ENCODE data around the gene WNT4. TPM values are rescaled to one million over a fixed set of nuclear protein-coding genes. Genes with fewer than 3 reads are reported as not detected.
A peak's percentile ranks its signal among the peaks of the same experiment; 100 is the strongest.

Gene WNT4
- total RNA-seq, 1 donor = under 0.01 TPM

DNA sequence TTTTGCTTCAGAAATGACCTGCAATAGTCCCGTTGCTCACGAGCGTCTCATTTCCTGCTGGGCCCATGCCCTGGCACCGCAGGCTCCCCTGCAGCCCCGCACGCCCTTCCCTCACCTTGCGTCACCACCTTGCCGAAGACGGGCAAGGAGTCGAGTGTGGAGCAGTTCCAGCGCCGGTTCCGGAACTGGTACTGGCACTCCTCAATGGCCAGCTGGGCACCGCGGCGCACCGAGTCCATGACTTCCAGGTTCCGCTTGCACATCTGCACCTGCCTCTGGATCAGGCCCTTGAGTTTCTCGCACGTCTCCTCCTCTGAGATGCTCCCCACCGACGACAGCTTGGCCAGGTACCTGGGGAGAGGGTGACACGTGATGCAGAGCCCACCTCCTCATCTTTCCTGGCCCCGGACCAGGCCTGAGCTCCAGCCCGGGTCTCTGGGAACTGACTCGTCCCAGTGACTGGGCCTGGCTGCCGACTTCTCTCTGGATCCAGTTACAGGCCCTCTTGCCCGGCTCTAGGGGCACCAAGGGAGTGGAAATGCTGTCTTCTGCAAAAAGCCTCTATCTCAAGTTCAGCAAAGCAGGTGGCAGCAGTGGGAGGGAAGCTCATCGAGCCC, 13.3 kb downstream of the WNT4 start:
- H3K79me2 ChIP-seq (ENCODE audit: insufficient read depth, low read length) = no peaks in the 10 kb centered on the region
- peak; percentile 63 for DNase-seq (ENCODE audit: insufficient read length, low spot score, missing footprints)
- no peaks in the 10 kb centered on the region for H3K36me3 ChIP-seq (ENCODE audit: insufficient read depth, low read length)
- no peak overlapping the region for H2AFZ ChIP-seq (ENCODE audit: low read length)
- no peak overlapping the region for H3K4me3 ChIP-seq (ENCODE audit: insufficient read depth, low read length)
- no peak overlapping the region for H3K4me2 ChIP-seq (ENCODE audit: insufficient read depth, low read length)
- H4K20me1 ChIP-seq (ENCODE audit: insufficient read depth, low read length) = peaks cover 35% of the 10 kb centered on the region
- TF ChIP-seq, protein P1, sequence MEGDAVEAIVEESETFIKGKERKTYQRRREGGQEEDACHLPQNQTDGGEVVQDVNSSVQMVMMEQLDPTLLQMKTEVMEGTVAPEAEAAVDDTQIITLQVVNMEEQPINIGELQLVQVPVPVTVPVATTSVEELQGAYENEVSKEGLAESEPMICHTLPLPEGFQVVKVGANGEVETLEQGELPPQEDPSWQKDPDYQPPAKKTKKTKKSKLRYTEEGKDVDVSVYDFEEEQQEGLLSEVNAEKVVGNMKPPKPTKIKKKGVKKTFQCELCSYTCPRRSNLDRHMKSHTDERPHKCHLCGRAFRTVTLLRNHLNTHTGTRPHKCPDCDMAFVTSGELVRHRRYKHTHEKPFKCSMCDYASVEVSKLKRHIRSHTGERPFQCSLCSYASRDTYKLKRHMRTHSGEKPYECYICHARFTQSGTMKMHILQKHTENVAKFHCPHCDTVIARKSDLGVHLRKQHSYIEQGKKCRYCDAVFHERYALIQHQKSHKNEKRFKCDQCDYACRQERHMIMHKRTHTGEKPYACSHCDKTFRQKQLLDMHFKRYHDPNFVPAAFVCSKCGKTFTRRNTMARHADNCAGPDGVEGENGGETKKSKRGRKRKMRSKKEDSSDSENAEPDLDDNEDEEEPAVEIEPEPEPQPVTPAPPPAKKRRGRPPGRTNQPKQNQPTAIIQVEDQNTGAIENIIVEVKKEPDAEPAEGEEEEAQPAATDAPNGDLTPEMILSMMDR (IDR thresholded peaks at IDR 0.05; ENCODE audit: extremely low read depth, low read depth, low read length) = no peak
- no peak overlapping the region for H3K27ac ChIP-seq (ENCODE audit: low read depth, low read length)
- H3K27me3 ChIP-seq (ENCODE audit: insufficient read depth, low read length) = no peaks in the 10 kb centered on the region
- no peaks in the 10 kb centered on the region for H3K9me3 ChIP-seq (ENCODE audit: low read depth, low read length)
- H3K4me1 ChIP-seq (ENCODE audit: insufficient read depth, low read length) = peaks cover 10% of the 10 kb centered on the region

DNA sequence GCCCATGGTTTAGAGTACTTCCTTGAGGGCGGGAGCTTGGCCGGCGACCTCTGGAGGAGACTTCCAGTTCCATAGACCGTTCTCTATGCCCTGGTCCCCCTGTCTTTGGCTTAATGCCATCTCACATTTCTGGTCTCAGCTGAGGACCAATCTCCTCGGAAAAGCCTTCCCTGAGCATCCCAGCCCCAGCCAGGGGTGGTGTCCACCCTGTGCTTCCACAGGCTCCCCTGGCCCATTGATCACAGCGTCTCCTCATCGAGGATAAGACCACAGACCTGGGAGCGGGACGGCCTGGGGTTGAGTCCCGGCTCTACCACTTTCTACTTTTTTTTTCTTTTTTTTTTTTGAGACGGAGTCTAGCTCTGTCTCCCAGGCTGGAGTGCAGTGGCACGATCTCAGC, 14.5 kb downstream of the WNT4 start:
- Histone ChIP-seq H3K4me2 (ENCODE audit: insufficient read depth, low read length) (no peak overlapping the region), H3K27me3 (ENCODE audit: insufficient read depth, low read length) (no peaks in the 10 kb centered on the region), H3K27ac (ENCODE audit: low read depth, low read length) (no peak overlapping the region), H4K20me1 (ENCODE audit: insufficient read depth, low read length) (peaks cover 34% of the 10 kb centered on the region), H3K4me1 (ENCODE audit: insufficient read depth, low read length) (peaks cover 10% of the 10 kb centered on the region), H2AFZ (ENCODE audit: low read length) (no peak overlapping the region), H3K4me3 (ENCODE audit: insufficient read depth, low read length) (no peak overlapping the region), H3K36me3 (ENCODE audit: insufficient read depth, low read length) (no peaks in the 10 kb centered on the region), H3K9me3 (ENCODE audit: low read depth, low read length) (no peaks in the 10 kb centered on the region), H3K79me2 (ENCODE audit: insufficient read depth, low read length) (no peaks in the 10 kb centered on the region)
- DNase-seq (ENCODE audit: insufficient read length, low spot score, missing footprints) = peak; percentile 50
- TF ChIP-seq, protein P1 (IDR thresholded peaks at IDR 0.05; ENCODE audit: extremely low read depth, low read depth, low read length) = no peak

DNA sequence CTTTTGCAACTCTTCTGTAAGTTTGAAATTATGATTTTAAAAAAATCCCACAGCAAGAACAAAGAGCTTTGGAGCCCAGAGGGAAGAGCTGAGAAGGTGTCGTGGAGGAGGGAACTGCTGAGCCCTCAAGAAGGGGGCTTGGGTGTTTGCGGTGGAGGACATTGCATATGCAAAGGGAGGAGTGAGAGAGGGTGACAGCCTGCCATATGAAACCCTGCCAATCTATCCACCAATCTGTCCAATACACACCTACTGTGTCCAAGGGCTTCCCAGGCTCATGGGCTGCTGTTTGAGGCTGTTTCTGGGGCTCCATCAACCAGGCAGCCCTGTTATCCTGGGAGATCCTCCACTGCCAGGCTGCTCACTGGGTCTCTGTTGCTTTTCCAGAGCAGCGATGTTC, 15.2 kb downstream of the WNT4 start:
- Histone ChIP-seq H3K9me3 (ENCODE audit: low read depth, low read length) (no peaks in the 10 kb centered on the region), H4K20me1 (ENCODE audit: insufficient read depth, low read length) (peaks cover 33% of the 10 kb centered on the region), H2AFZ (ENCODE audit: low read length) (no peak overlapping the region), H3K4me2 (ENCODE audit: insufficient read depth, low read length) (no peak overlapping the region), H3K4me1 (ENCODE audit: insufficient read depth, low read length) (peaks cover 14% of the 10 kb centered on the region), H3K4me3 (ENCODE audit: insufficient read depth, low read length) (no peak overlapping the region), H3K27ac (ENCODE audit: low read depth, low read length) (no peak overlapping the region), H3K36me3 (ENCODE audit: insufficient read depth, low read length) (no peaks in the 10 kb centered on the region), H3K79me2 (ENCODE audit: insufficient read depth, low read length) (no peaks in the 10 kb centered on the region), H3K27me3 (ENCODE audit: insufficient read depth, low read length) (no peaks in the 10 kb centered on the region)
- TF ChIP-seq, protein P1 (IDR thresholded peaks at IDR 0.05; ENCODE audit: extremely low read depth, low read depth, low read length) = no peak
- DNase-seq (ENCODE audit: insufficient read length, low spot score, missing footprints) = peak; percentile 57

DNA sequence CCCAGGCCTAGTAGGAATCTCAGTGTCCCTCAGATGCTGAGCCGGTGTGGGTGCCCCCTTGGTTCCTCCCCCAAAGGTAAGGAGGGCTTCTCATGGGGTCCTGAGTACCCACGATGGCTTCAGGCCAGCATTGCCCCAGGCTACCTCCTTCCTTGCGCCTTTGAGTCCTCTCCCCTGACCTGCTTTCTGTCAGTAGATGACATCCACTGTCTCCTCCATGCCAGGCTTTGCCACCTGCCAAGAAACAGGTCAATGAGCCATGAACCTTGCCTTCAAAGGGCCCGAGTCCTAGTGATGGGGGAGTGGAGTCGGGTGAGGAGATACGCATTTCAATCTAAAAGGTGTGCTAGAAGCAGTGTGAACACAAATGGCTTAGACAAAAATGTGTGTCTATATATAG, 15.6 kb downstream of the WNT4 start:
- TF ChIP-seq, protein P1 (IDR thresholded peaks at IDR 0.05; ENCODE audit: extremely low read depth, low read depth, low read length) = no peak
- no peak overlapping the region for H2AFZ ChIP-seq (ENCODE audit: low read length)
- no peaks in the 10 kb centered on the region for H3K36me3 ChIP-seq (ENCODE audit: insufficient read depth, low read length)
- no peak overlapping the region for H3K27ac ChIP-seq (ENCODE audit: low read depth, low read length)
- H3K4me2 ChIP-seq (ENCODE audit: insufficient read depth, low read length) = no peak overlapping the region
- no peaks in the 10 kb centered on the region for H3K9me3 ChIP-seq (ENCODE audit: low read depth, low read length)
- peaks cover 35% of the 10 kb centered on the region for H4K20me1 ChIP-seq (ENCODE audit: insufficient read depth, low read length)
- H3K79me2 ChIP-seq (ENCODE audit: insufficient read depth, low read length) = no peaks in the 10 kb centered on the region
- no peak overlapping the region for H3K4me3 ChIP-seq (ENCODE audit: insufficient read depth, low read length)
- no peaks in the 10 kb centered on the region for H3K27me3 ChIP-seq (ENCODE audit: insufficient read depth, low read length)
- DNase-seq (ENCODE audit: insufficient read length, low spot score, missing footprints) = peak; percentile 34
- peaks cover 13% of the 10 kb centered on the region for H3K4me1 ChIP-seq (ENCODE audit: insufficient read depth, low read length)

Data from osteoblast (primary cell).